ENCODE measurements around the gene PTER. TPM values are rescaled to one million over a fixed set of nuclear protein-coding genes. Genes with fewer than 3 reads are reported as not detected.

The PTER gene
- total RNA-seq, 1 donor from 2014 or later = 2.5 TPM

DNA sequence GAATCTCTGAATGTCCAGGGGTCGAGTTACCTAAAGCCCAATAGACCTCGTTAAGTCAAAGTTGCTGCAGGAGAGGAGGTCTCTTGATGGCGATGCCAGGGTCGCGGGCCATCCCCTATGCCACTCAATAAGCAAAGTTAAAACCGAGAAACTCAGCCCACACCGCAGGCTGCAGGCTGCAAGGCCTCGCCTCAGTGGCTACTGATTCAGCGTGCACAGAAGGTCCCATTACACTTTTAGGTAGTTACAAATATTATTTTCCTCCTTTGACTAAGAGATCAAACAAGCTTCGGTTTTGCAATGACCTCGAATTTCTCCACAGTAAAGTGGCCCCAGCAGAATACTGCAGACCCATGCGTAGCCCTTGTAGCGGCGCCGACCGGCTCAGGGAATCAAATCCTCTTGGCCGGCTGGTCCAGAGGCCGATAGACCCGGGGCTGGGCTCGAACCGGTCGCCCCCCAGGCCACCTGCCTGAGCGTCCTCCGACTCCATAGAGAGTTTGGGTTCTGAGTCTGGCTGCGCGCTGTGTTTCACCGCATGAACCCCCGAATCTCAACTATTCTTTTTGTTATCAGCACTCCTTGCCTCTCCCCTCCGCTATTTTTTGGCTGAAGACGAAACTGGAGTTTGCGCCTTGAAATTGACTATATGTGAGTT, 82.6 kb downstream of the PTER start:
- no peaks in the 10 kb centered on the region for H3K4me1 Mint-ChIP-seq (ENCODE audit: low read depth, unreplicated experiment)
- Histone ChIP-seq H3K36me3 (ENCODE audit: insufficient read depth, low read length) (no peaks in the 10 kb centered on the region), H2AFZ (ENCODE audit: low read depth, low read length) (no peak overlapping the region), H3K4me1 (ENCODE audit: insufficient read depth, low read length) (peaks cover 6% of the 10 kb centered on the region), H3K4me2 (ENCODE audit: low read length) (peak overlapping the region; percentile 58), H3K27ac (ENCODE audit: low read depth, low read length) (no peak overlapping the region), H3K9ac (ENCODE audit: low read length) (no peak overlapping the region), H4K20me1 (ENCODE audit: insufficient read depth, low read length) (peaks cover 4% of the 10 kb centered on the region), H3K79me2 (ENCODE audit: insufficient read depth, low read length) (no peaks in the 10 kb centered on the region), H3K4me3 (ENCODE audit: insufficient read depth, low read depth, low read length) (no peak overlapping the region), H3K9me3 (ENCODE audit: insufficient read depth, low read depth, low read length) (no peaks in the 10 kb centered on the region), H3K27me3 (ENCODE audit: insufficient read depth, low read length) (peaks cover 50% of the 10 kb centered on the region)
- H3K9me3 Mint-ChIP-seq (ENCODE audit: unreplicated experiment) = no peaks in the 10 kb centered on the region
- H3K27ac Mint-ChIP-seq (ENCODE audit: unreplicated experiment) = peak overlapping the region; percentile 18
- no peak for DNase-seq (ENCODE audit: low read depth)
- H3K27me3 Mint-ChIP-seq (ENCODE audit: low read depth, unreplicated experiment) = peaks cover 42% of the 10 kb centered on the region
- H3K4me3 Mint-ChIP-seq (ENCODE audit: unreplicated experiment) = peak overlapping the region; percentile 82
- TF ChIP-seq EZH2 (IDR thresholded peaks at IDR 0.05; ENCODE audit: insufficient read depth, low read length) = no peak
- TF ChIP-seq, protein P1, sequence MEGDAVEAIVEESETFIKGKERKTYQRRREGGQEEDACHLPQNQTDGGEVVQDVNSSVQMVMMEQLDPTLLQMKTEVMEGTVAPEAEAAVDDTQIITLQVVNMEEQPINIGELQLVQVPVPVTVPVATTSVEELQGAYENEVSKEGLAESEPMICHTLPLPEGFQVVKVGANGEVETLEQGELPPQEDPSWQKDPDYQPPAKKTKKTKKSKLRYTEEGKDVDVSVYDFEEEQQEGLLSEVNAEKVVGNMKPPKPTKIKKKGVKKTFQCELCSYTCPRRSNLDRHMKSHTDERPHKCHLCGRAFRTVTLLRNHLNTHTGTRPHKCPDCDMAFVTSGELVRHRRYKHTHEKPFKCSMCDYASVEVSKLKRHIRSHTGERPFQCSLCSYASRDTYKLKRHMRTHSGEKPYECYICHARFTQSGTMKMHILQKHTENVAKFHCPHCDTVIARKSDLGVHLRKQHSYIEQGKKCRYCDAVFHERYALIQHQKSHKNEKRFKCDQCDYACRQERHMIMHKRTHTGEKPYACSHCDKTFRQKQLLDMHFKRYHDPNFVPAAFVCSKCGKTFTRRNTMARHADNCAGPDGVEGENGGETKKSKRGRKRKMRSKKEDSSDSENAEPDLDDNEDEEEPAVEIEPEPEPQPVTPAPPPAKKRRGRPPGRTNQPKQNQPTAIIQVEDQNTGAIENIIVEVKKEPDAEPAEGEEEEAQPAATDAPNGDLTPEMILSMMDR (IDR thresholded peaks at IDR 0.05; ENCODE audit: insufficient read depth, low read depth, low read length) = no peak
- no peak for FAIRE-seq
- no peaks in the 10 kb centered on the region for H3K36me3 Mint-ChIP-seq (ENCODE audit: low read depth, unreplicated experiment)

- Mint-ChIP-seq H3K36me3 (ENCODE audit: low read depth, unreplicated experiment) (no peaks in the 10 kb centered on the region), H3K4me1 (ENCODE audit: low read depth, unreplicated experiment) (no peaks in the 10 kb centered on the region), H3K4me3 (ENCODE audit: unreplicated experiment) (peak overlapping the region; percentile 82), H3K27ac (ENCODE audit: unreplicated experiment) (peak overlapping the region; percentile 18), H3K9me3 (ENCODE audit: unreplicated experiment) (no peaks in the 10 kb centered on the region), H3K27me3 (ENCODE audit: low read depth, unreplicated experiment) (peaks cover 42% of the 10 kb centered on the region)
- peaks cover 6% of the 10 kb centered on the region for H3K4me1 ChIP-seq (ENCODE audit: insufficient read depth, low read length)
- DNase-seq (ENCODE audit: low read depth) = no peak
- H3K9me3 ChIP-seq (ENCODE audit: insufficient read depth, low read depth, low read length) = no peaks in the 10 kb centered on the region
- H3K79me2 ChIP-seq (ENCODE audit: insufficient read depth, low read length) = no peaks in the 10 kb centered on the region
- no peak overlapping the region for H3K9ac ChIP-seq (ENCODE audit: low read length)
- no peak overlapping the region for H3K4me3 ChIP-seq (ENCODE audit: insufficient read depth, low read depth, low read length)
- no peak for FAIRE-seq
- peak; percentile 79 for TF ChIP-seq EZH2 (IDR thresholded peaks at IDR 0.05; ENCODE audit: insufficient read depth, low read length)
- TF ChIP-seq, protein P1 (IDR thresholded peaks at IDR 0.05; ENCODE audit: insufficient read depth, low read depth, low read length) = no peak
- H4K20me1 ChIP-seq (ENCODE audit: insufficient read depth, low read length) = peaks cover 4% of the 10 kb centered on the region
- H2AFZ ChIP-seq (ENCODE audit: low read depth, low read length) = peak overlapping the region; percentile 54
- no peak overlapping the region for H3K27ac ChIP-seq (ENCODE audit: low read depth, low read length)
- no peaks in the 10 kb centered on the region for H3K36me3 ChIP-seq (ENCODE audit: insufficient read depth, low read length)
- peaks cover 51% of the 10 kb centered on the region for H3K27me3 ChIP-seq (ENCODE audit: insufficient read depth, low read length)
- peak overlapping the region; percentile 85 for H3K4me2 ChIP-seq (ENCODE audit: low read length)
These were observed 83.4 kb downstream of the PTER start for GRCh38 chr10:16519908-16520861.

All from astrocyte (in vitro differentiated cells and primary cell).